GM19455 (cell line): ENCODE results near the gene ETDC.

Experiments
- ATAC-seq: cut with Tn5 transposase; IDR thresholded peaks from one replicate; pipeline ENCODE4 v1.9.1; 2021; ENCODE audit not compliant: unreplicated experiment

Gene ETDC

DNA sequence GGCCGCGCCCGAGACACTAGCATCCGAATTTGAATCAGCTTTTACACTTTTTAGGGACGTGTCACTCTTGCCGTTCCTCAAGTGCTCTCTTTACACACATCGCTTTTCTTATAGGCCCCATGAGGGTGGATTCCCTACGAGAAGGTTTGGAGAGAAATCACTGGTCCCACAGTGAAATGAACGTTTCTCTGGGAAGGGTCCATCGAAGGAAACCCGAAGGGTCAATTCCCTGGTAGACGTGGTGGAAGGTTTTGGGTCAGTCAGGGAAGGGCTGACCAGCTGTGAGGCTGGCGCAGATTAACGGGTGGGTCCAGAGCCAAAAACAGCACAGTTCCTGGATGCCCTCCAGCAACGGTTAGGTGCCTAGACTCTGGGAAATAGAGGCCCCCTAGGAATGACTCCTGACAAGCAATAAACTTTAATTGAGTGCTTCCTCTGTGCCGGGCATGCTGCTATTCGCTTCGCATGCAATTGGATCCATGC is 35.9 kb downstream of the ETDC start:
- ATAC-seq = no peak

DNA sequence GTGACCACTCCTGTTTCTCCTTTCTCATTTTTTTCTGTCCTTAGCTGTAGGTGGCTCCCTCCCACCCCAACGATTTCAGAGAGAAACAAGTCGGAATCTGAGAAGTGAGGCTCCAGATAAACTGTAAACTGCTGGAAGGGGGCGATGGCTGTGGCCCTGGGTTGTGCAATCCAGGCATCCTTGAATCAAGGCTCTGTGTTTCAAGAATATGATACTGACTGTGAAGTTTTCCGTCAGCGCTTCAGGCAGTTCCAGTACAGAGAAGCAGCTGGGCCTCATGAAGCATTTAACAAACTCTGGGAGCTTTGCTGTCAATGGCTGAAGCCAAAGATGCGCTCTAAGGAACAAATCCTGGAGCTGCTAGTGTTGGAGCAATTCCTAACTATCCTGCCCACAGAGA is 37.7 kb downstream of the ETDC start:
- no peak for ATAC-seq

DNA sequence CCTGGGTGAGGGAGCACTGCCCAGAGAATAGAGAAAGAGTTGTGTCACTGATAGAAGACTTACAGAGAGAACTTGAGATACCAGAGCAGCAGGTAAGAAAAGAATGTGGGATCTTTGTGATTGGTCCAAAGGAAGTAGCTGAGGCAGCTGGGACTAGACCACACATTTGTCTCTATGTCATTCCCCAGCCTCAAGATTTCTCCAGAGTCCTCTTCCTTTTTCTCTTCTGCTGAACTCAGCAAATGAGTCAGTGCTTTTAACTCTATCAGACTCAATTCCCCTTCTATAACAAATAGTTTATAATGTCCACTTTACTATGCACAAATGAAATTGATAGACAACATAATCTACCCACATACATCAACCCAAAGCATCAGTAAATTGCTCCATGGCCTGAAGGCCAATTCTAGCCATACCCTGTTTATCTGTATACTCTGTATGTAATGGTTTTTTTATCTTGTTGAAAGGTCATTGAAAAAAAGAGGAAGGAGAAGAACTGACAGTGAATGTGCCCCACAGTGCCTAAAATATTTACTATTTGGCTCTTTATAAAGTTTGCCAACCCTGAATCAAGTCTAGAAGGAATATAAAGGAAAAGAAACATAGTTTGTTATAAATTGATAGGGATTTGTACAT is 38.2 kb downstream of the ETDC start:
- ATAC-seq = no peak

DNA sequence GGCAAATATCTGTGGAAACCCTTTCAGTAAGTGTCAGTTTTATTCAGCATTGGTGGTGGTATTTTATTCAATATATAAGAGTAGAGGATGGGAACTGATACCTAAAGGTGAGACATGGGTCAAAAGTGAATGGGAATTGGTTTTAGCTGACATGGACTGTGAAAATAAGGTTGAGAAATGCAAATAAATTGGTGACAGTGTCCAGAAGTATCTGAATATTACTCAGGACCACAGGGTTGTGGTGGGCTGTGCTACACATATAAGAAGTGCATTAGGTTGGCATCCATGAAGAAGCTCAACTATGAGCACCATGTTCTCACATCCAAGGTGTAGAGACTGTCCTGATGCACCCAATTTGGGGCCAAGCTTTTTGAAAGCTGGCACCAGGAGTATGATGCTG is 45.0 kb downstream of the ETDC start:
- ATAC-seq = no peak
